ENCODE data around the gene EBF3. TPM values are rescaled to one million over a fixed set of nuclear protein-coding genes. Genes with fewer than 3 reads are reported as not detected.

EBF3 gene
- total RNA-seq, 1 experiment from 2014 or later = not detected

- CTCF ChIA-PET = no interaction called here
- intact Hi-C loops (cut with micrococcal nuclease; ENCODE audit: unreplicated experiment) = no loop called here
- TF ChIP-seq CTCF (conservative IDR thresholded peaks at IDR 0.05) = no peak
- TF ChIP-seq EZH2 (IDR thresholded peaks at IDR 0.05; ENCODE audit: low read depth) = no peak
Measured at GRCh38 chr10:129951101-129951969, 12.7 kb downstream of the EBF3 start.

GRCh38 chr10:129950676-129951075, 13.4 kb downstream of the EBF3 start:
- no peaks in the 10 kb centered on the region for H4K20me1 ChIP-seq (ENCODE audit: insufficient read depth)
- no peaks in the 10 kb centered on the region for H3K9me2 ChIP-seq (ENCODE audit: insufficient read depth)
- H3K27ac ChIP-seq = no peak overlapping the region
- H3K79me2 ChIP-seq (ENCODE audit: low read depth) = no peaks in the 10 kb centered on the region
- H2AFZ ChIP-seq = no peak overlapping the region
- ChIA-PET CTCF (no interaction called here), POLR2A (ENCODE audit: unreplicated experiment) (no interaction called here)
- no peak overlapping the region for H3K4me2 ChIP-seq
- H3K9me3 ChIP-seq (ENCODE audit: insufficient read depth, low read depth) = no peaks in the 10 kb centered on the region
- H3K27me3 ChIP-seq (ENCODE audit: insufficient read depth, low read depth) = peaks cover 47% of the 10 kb centered on the region; the same call in 1 of the 2 replicates
- no peaks in the 10 kb centered on the region for H3K4me1 ChIP-seq (replicated peaks; ENCODE audit: insufficient read depth)
- intact Hi-C loops (cut with micrococcal nuclease; ENCODE audit: unreplicated experiment) = no loop called here
- TF ChIP-seq EZH2 (IDR thresholded peaks at IDR 0.05; ENCODE audit: low read depth) (no peak), CTCF (conservative IDR thresholded peaks at IDR 0.05) (no peak)
- DNase-seq = no peak
- BruUV-seq (replicated peaks) = no TSS peak
- H3K4me3 ChIP-seq = no peak overlapping the region
- no peaks in the 10 kb centered on the region for H3K36me3 ChIP-seq (ENCODE audit: low read depth)
- H3F3A ChIP-seq (ENCODE audit: insufficient read depth, low read depth) = no peaks in the 10 kb centered on the region

More at GRCh38 chr10:129951101-129951969, 12.7 kb downstream of the EBF3 start:
- H3K4me3 ChIP-seq = no peak overlapping the region
- no TSS peak for BruUV-seq (replicated peaks)
- POLR2A ChIA-PET (ENCODE audit: unreplicated experiment) = no interaction called here
- no peaks in the 10 kb centered on the region for H3K79me2 ChIP-seq (ENCODE audit: low read depth)
- H3F3A ChIP-seq (ENCODE audit: insufficient read depth, low read depth) = no peaks in the 10 kb centered on the region
- H3K27me3 ChIP-seq (ENCODE audit: insufficient read depth, low read depth) = peaks cover 46% of the 10 kb centered on the region; the same call in 1 of the 2 replicates
- no peak overlapping the region for H2AFZ ChIP-seq
- H3K4me1 ChIP-seq (replicated peaks; ENCODE audit: insufficient read depth) = no peaks in the 10 kb centered on the region
- no peak for DNase-seq
- H3K36me3 ChIP-seq (ENCODE audit: low read depth) = no peaks in the 10 kb centered on the region
- H4K20me1 ChIP-seq (ENCODE audit: insufficient read depth) = no peaks in the 10 kb centered on the region
- H3K4me2 ChIP-seq = no peak overlapping the region
- H3K9me2 ChIP-seq (ENCODE audit: insufficient read depth) = no peaks in the 10 kb centered on the region
- no peaks in the 10 kb centered on the region for H3K9me3 ChIP-seq (ENCODE audit: insufficient read depth, low read depth)
- no peak overlapping the region for H3K27ac ChIP-seq

GRCh38 chr10:129949891-129950291, 14.2 kb downstream of the EBF3 start:
- no peak for DNase-seq
- H3K9me2 ChIP-seq (ENCODE audit: insufficient read depth) = no peaks in the 10 kb centered on the region
- no peak overlapping the region for H3K4me2 ChIP-seq
- no peaks in the 10 kb centered on the region for H3F3A ChIP-seq (ENCODE audit: insufficient read depth, low read depth)
- H3K9me3 ChIP-seq (ENCODE audit: insufficient read depth, low read depth) = no peaks in the 10 kb centered on the region
- BruUV-seq (replicated peaks) = no TSS peak
- no peaks in the 10 kb centered on the region for H3K4me1 ChIP-seq (replicated peaks; ENCODE audit: insufficient read depth)
- no peak overlapping the region for H3K4me3 ChIP-seq
- CTCF ChIA-PET = no interaction called here
- intact Hi-C loops (cut with micrococcal nuclease; ENCODE audit: unreplicated experiment) = no loop called here
- TF ChIP-seq EZH2 (IDR thresholded peaks at IDR 0.05; ENCODE audit: low read depth) = no peak
- TF ChIP-seq CTCF (conservative IDR thresholded peaks at IDR 0.05) = no peak
- no peak overlapping the region for H3K27ac ChIP-seq
- no peaks in the 10 kb centered on the region for H3K79me2 ChIP-seq (ENCODE audit: low read depth)
- no peaks in the 10 kb centered on the region for H4K20me1 ChIP-seq (ENCODE audit: insufficient read depth)
- no peak overlapping the region for H2AFZ ChIP-seq
- H3K36me3 ChIP-seq (ENCODE audit: low read depth) = no peaks in the 10 kb centered on the region
- peaks cover 40% of the 10 kb centered on the region; the same call in 1 of the 2 replicates for H3K27me3 ChIP-seq (ENCODE audit: insufficient read depth, low read depth)
- POLR2A ChIA-PET (ENCODE audit: unreplicated experiment) = no interaction called here

Data from PC-9 (cell line).